T47D (cell line): Measurements from ENCODE around the gene COPS6.

Experiments used
- DNase-seq, 2 experiments: peaks; one replicate each; pipeline versions ENCODE4 v3.0.0 to v3.0.0-alpha.2; 2011 to 2012; ENCODE audit warnings: low read depth in 1 of 2, low spot score in 1 of 2
- JUND ChIP-seq: IDR thresholded peaks from 2 replicates; pipeline ENCODE4 v1.6.1; 2012; ENCODE audit warnings: low read depth
- in situ Hi-C: cut with HindIII; loops from 2 replicates; pipeline ENCODE4 v1.10.0; 2016; ENCODE audit warnings: low sequenced_read_pairs, low pct_unique_long_range_greater_than_20kb

Gene COPS6

GRCh38 chr7:100088621-100089457, at the start of gene COPS6:
Gene COPS6 (plus strand): TSS chr7:100088969. CDS start chr7:100088991, 22 bp downstream.
- in situ Hi-C loops: no loop called here
- peak; percentile 64 to 79 for DNase-seq
- no peak for TF ChIP-seq JUND

- in situ Hi-C loops: no loop called here
- DNase-seq: no peak
- TF ChIP-seq JUND: no peak
Measured at GRCh38 chr7:100040575-100040974, 48.2 kb upstream of the COPS6 start.

GRCh38 chr7:100044718-100045117, 44.1 kb upstream of the COPS6 start:
- in situ Hi-C loops: no loop called here
- TF ChIP-seq JUND: no peak
- peak; percentile 33 to 71 for DNase-seq

DNA sequence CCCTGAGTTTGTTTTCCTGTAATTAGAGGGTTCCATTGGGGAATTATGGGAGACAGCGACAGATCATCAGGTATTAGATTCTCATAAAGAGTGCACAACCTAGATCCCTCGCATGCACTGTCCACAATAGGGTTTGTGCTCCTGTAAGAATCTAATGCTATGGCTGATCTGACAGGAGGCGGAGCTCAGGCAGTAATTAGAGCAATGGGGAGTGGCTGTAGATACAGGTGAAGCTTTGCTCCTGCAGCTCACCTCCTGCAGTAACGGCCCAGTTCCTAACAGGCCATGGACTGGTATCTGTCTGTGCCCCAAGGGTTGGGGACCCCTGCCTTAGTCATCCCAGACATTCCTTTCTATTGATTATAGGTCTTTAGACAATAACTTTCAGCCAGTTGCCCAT, 40.1 kb upstream of the COPS6 start:
- no peak for TF ChIP-seq JUND
- DNase-seq: no peak
- in situ Hi-C loops: no loop called here

GRCh38 chr7:100049441-100050291, 39.1 kb upstream of the COPS6 start, which contains the start of gene ZSCAN21:
Gene ZSCAN21 (plus strand): TSS chr7:100049774. CDS start chr7:100057007, 7,233 bp downstream.
- DNase-seq: peak; percentile 62 to 74
- in situ Hi-C loops: no loop called here
- no peak for TF ChIP-seq JUND

DNA sequence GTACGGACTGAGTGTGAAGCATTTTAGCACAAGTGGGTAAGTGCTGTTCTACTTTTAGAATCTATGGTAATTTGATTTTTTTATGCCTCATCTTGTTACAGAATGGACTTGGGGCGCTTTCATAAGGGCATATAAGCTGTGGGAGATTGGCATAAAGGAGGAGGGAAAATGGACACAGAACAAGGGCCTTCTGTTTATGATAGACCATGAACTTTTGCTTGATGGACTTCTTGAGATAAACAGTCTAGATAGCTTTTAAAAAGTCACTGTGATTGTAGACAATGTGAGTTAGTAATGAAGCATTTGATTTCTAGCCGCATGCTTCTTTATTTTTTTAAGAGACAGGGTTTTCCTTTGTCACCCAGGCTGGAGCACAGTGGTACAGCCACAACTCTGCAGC, 37.2 kb upstream of the COPS6 start:
- DNase-seq: no peak
- TF ChIP-seq JUND: no peak
- in situ Hi-C loops: no loop called here

DNA sequence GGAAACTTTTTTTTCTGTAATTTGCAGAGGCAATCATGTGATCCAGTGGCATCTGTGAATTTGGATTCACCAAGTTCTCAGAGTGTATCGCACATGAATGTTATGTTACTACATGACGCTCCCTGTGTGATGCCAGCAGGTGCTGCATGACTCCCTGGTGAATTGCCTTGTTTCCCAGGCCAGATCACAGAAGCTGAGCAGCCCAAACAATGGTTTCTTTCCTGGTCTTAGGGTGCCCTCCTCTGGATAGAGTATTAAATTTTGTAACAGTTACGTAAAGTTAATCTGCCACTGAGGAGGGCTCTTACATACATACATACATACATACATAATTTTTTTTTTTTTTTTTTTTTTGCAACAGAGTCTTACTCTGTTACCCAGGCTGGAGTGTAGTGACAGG, 35.6 kb upstream of the COPS6 start:
- DNase-seq: peak; percentile 64 to 86
- no peak for TF ChIP-seq JUND
- in situ Hi-C loops: no loop called here

DNA sequence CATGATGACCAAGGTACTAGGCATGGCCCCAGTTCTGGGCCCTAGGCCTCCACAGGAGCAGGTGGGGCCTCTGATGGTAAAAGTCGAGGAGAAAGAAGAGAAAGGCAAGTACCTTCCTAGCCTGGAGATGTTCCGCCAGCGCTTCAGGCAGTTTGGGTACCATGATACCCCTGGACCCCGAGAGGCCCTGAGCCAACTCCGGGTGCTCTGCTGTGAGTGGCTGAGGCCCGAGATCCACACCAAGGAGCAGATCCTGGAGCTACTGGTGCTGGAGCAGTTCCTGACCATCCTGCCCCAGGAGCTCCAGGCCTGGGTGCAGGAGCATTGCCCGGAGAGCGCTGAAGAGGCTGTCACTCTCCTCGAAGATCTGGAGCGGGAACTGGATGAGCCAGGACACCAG, 31.8 kb upstream of the COPS6 start:
- TF ChIP-seq JUND: no peak
- in situ Hi-C loops: no loop called here
- DNase-seq: no peak

- no peak for TF ChIP-seq JUND
- no peak for DNase-seq
- in situ Hi-C loops: no loop called here
Measured at GRCh38 chr7:100059251-100059739, 29.5 kb upstream of the COPS6 start.

DNA sequence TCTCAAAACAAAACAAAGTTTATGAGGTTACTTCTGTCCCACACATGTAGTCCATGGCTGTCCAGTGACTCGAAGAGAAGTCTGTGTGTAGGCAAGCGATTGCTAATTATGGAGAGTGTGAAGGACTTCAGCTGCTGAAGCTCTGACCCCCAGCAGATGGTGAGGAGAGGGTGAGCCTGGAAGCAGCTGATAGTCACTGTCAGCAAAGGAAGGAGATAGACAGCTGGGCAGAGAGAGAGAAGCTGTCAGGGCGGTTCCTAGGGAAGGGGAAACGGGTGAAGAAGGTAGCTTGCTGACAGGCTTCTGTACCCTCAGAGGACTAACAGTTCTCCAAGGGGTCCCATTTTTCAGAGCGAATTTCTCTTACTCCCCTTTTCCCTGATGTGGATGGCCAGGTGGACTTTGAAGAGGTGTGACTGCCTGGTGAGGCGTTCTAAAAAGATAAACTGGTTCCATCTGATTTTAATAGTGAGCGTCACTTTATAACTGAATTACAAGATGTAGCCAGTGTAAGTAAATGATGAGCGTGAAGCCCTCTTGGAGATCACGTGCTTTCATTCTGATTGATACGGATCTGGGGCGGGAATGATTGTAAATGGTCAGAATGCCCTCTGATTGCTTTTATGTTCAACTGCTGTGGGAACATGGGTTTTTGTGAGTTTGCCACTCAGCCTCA, 27.1 kb upstream of the COPS6 start:
- TF ChIP-seq JUND: no peak

DNA sequence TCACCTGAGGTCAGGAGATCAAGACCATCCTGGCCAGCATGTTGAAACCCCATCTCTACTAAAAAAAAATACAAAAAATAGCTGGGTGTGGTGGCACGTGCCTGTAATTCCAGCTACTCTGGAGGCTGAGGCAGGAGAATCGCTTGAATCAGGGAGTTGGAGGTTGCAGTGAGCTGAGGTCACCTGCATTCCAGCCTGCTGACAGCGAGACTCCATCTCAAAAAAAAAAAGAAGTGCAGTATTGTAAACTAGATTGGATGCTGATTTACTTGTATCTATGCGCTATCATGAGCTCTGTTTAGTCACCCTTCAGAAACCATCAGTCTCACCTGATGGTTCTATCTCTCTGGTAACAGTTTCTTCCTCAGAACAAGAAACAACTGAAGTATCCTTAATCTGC, 25.4 kb upstream of the COPS6 start:
- in situ Hi-C loops: no loop called here
- no peak for DNase-seq
- TF ChIP-seq JUND: no peak

More for the DNA sequence above, 27.1 kb upstream of the COPS6 start:
- no peak for DNase-seq
- in situ Hi-C loops: no loop called here

DNA sequence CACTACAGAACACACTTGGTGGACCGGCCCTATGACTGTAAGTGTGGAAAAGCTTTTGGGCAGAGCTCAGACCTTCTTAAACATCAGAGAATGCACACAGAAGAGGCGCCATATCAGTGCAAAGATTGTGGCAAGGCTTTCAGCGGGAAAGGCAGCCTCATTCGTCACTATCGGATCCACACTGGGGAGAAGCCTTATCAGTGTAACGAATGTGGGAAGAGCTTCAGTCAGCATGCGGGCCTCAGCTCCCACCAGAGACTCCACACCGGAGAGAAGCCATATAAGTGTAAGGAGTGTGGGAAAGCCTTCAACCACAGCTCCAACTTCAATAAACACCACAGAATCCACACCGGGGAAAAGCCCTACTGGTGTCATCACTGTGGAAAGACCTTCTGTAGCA, 24.6 kb upstream of the COPS6 start:
- DNase-seq: no peak
- no peak for TF ChIP-seq JUND
- in situ Hi-C loops: no loop called here
